ENCODE measurements around the gene FLRT2. TPM values are rescaled to one million over a fixed set of nuclear protein-coding genes. Genes with fewer than 3 reads are reported as not detected.

The FLRT2 gene
- total and polyA plus RNA-seq, 9 of the 15 experiments (the other 6 are each of a cell fraction or from before 2014, with no cell fraction given): 0.02 TPM; not detected in 8

DNA sequence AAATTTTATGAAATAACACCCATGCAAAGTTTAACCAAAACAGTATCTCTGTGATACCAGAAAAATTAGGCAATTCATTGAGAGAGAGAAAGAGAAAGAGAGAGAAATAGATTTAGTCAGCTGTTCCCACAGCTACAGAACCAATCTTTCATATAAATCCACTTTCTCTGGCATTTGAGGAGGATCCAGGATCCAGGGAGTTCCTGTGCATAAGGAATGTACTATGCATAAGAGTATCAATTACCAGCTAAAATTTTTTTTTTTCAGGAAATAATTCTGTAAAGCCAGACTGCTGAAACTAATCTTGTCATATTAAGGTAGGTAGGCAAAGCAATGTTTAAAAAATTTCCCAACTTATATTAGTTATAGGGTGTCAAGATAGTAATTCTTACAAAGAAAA is 133.7 kb downstream of the FLRT2 start (continued):
- TF ChIP-seq, protein P1, sequence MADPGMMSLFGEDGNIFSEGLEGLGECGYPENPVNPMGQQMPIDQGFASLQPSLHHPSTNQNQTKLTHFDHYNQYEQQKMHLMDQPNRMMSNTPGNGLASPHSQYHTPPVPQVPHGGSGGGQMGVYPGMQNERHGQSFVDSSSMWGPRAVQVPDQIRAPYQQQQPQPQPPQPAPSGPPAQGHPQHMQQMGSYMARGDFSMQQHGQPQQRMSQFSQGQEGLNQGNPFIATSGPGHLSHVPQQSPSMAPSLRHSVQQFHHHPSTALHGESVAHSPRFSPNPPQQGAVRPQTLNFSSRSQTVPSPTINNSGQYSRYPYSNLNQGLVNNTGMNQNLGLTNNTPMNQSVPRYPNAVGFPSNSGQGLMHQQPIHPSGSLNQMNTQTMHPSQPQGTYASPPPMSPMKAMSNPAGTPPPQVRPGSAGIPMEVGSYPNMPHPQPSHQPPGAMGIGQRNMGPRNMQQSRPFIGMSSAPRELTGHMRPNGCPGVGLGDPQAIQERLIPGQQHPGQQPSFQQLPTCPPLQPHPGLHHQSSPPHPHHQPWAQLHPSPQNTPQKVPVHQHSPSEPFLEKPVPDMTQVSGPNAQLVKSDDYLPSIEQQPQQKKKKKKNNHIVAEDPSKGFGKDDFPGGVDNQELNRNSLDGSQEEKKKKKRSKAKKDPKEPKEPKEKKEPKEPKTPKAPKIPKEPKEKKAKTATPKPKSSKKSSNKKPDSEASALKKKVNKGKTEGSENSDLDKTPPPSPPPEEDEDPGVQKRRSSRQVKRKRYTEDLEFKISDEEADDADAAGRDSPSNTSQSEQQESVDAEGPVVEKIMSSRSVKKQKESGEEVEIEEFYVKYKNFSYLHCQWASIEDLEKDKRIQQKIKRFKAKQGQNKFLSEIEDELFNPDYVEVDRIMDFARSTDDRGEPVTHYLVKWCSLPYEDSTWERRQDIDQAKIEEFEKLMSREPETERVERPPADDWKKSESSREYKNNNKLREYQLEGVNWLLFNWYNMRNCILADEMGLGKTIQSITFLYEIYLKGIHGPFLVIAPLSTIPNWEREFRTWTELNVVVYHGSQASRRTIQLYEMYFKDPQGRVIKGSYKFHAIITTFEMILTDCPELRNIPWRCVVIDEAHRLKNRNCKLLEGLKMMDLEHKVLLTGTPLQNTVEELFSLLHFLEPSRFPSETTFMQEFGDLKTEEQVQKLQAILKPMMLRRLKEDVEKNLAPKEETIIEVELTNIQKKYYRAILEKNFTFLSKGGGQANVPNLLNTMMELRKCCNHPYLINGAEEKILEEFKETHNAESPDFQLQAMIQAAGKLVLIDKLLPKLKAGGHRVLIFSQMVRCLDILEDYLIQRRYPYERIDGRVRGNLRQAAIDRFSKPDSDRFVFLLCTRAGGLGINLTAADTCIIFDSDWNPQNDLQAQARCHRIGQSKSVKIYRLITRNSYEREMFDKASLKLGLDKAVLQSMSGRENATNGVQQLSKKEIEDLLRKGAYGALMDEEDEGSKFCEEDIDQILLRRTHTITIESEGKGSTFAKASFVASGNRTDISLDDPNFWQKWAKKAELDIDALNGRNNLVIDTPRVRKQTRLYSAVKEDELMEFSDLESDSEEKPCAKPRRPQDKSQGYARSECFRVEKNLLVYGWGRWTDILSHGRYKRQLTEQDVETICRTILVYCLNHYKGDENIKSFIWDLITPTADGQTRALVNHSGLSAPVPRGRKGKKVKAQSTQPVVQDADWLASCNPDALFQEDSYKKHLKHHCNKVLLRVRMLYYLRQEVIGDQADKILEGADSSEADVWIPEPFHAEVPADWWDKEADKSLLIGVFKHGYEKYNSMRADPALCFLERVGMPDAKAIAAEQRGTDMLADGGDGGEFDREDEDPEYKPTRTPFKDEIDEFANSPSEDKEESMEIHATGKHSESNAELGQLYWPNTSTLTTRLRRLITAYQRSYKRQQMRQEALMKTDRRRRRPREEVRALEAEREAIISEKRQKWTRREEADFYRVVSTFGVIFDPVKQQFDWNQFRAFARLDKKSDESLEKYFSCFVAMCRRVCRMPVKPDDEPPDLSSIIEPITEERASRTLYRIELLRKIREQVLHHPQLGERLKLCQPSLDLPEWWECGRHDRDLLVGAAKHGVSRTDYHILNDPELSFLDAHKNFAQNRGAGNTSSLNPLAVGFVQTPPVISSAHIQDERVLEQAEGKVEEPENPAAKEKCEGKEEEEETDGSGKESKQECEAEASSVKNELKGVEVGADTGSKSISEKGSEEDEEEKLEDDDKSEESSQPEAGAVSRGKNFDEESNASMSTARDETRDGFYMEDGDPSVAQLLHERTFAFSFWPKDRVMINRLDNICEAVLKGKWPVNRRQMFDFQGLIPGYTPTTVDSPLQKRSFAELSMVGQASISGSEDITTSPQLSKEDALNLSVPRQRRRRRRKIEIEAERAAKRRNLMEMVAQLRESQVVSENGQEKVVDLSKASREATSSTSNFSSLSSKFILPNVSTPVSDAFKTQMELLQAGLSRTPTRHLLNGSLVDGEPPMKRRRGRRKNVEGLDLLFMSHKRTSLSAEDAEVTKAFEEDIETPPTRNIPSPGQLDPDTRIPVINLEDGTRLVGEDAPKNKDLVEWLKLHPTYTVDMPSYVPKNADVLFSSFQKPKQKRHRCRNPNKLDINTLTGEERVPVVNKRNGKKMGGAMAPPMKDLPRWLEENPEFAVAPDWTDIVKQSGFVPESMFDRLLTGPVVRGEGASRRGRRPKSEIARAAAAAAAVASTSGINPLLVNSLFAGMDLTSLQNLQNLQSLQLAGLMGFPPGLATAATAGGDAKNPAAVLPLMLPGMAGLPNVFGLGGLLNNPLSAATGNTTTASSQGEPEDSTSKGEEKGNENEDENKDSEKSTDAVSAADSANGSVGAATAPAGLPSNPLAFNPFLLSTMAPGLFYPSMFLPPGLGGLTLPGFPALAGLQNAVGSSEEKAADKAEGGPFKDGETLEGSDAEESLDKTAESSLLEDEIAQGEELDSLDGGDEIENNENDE (IDR thresholded peaks at IDR 0.05; ENCODE audit: low read depth, low read length): no peak
- TF ChIP-seq, protein P2, sequence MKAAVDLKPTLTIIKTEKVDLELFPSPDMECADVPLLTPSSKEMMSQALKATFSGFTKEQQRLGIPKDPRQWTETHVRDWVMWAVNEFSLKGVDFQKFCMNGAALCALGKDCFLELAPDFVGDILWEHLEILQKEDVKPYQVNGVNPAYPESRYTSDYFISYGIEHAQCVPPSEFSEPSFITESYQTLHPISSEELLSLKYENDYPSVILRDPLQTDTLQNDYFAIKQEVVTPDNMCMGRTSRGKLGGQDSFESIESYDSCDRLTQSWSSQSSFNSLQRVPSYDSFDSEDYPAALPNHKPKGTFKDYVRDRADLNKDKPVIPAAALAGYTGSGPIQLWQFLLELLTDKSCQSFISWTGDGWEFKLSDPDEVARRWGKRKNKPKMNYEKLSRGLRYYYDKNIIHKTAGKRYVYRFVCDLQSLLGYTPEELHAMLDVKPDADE (conservative IDR thresholded peaks at IDR 0.05; ENCODE audit: control insufficient read depth, low read depth, low read length): no peak
- TF ChIP-seq RB1 (IDR thresholded peaks at IDR 0.05; ENCODE audit: low read depth) (no peak), ESRRB (CRISPR knock-in tag; IDR thresholded peaks at IDR 0.05; ENCODE audit: borderline replicate concordance) (no peak), XRCC3 (IDR thresholded peaks at IDR 0.05) (no peak), RCOR1 (IDR thresholded peaks at IDR 0.05; ENCODE audit: borderline replicate concordance in 1 of 2, low read depth in 2 of 2, low read length in 2 of 2) (no peak)

All from K562 (cell line).